ENCODE measurements around the gene OR8I2. TPM values are rescaled to one million over a fixed set of nuclear protein-coding genes. Genes with fewer than 3 reads are reported as not detected.

The OR8I2 gene
- polyA plus RNA-seq, 1 of the 3 experiments (the other 2 are of a cell fraction) = not detected

DNA sequence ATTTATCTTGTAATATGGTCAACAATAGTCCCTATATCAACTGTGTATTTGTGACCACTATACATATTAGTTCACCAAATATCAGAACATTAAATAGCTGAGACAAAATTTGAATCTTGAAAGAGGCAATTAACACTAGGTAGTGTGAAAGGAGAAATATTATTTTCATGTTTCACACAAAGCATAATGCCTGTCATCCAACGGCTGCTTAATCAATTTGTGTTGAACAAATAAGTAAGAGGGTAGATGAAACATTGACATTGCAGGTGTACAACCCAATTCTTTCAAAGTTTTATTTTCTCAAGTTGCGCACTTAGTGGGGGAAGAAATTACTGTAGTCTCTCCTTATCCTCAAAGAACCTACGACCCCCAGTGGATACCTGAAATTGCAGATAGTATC is 3.4 kb upstream of the OR8I2 start:
- Histone ChIP-seq H3K27me3 (ENCODE audit: insufficient read depth) (no peaks in the 10 kb centered on the region), H3K4me3 (ENCODE audit: low read depth in 2 of 2, low read length in 1 of 2) (no peak overlapping the region; a peak in 1 of 4 replicates), H3K9me3 (no peaks in the 10 kb centered on the region), H3K4me1 (ENCODE audit: control insufficient read depth in 1 of 2, insufficient read depth in 2 of 2, low read depth in 1 of 2, low read length in 1 of 2) (no peaks in the 10 kb centered on the region), H3K9me2 (no peaks in the 10 kb centered on the region), H3K9ac (no peak overlapping the region), H3F3A (replicated peaks; ENCODE audit: insufficient read depth) (no peaks in the 10 kb centered on the region), H4K20me1 (ENCODE audit: insufficient read depth) (no peaks in the 10 kb centered on the region), H3K27ac (ENCODE audit: low read depth in 2 of 2, low read length in 1 of 2) (no peak overlapping the region), H3K36me3 (replicated peaks in 1 of 2; ENCODE audit: control insufficient read depth in 1 of 2, insufficient read depth in 2 of 2, low read length in 1 of 2) (no peaks in the 10 kb centered on the region), H3K4me2 (no peak overlapping the region), H2AFZ (ENCODE audit: low read depth) (no peak overlapping the region), H3K79me2 (ENCODE audit: insufficient read depth) (no peaks in the 10 kb centered on the region)
- POLR2A ChIA-PET = no interaction called here
- no peak for DNase-seq
- CTCF ChIA-PET = no interaction called here
- 12% methylated on average over 3 of the region's 3 CpGs for WGBS (ENCODE audit: low lambda C conversion rate)
- TF ChIP-seq, protein P1, sequence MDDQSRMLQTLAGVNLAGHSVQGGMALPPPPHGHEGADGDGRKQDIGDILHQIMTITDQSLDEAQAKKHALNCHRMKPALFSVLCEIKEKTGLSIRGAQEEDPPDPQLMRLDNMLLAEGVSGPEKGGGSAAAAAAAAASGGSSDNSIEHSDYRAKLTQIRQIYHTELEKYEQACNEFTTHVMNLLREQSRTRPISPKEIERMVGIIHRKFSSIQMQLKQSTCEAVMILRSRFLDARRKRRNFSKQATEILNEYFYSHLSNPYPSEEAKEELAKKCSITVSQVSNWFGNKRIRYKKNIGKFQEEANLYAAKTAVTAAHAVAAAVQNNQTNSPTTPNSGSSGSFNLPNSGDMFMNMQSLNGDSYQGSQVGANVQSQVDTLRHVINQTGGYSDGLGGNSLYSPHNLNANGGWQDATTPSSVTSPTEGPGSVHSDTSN (IDR thresholded peaks at IDR 0.05) = no peak
- TF ChIP-seq SIN3A (IDR thresholded peaks at IDR 0.05; ENCODE audit: borderline replicate concordance, low read depth, low read length) = no peak

- CTCF ChIA-PET = no interaction called here
- no peaks in the 10 kb centered on the region for H3K27me3 ChIP-seq (ENCODE audit: insufficient read depth)
These were observed 10.2 kb downstream of the OR8I2 start, which contains the start of gene OR8H2 for GRCh38 chr11:56103210-56103737. TSS of gene OR8H2 (plus strand) at chr11:56103687. CDS start at chr11:56105043, 1,356 bp downstream.

More at GRCh38 chr11:56103210-56103737, 10.2 kb downstream of the OR8I2 start, which contains the start of gene OR8H2:
- DNase-seq = no peak
- no peak within 1 kb of the TSS for H3K27ac ChIP-seq (ENCODE audit: low read depth in 2 of 2, low read length in 1 of 2)
- POLR2A ChIA-PET = no interaction called here
- H3K4me1 ChIP-seq (ENCODE audit: control insufficient read depth in 1 of 2, insufficient read depth in 2 of 2, low read depth in 1 of 2, low read length in 1 of 2) = no peaks in the 10 kb centered on the region
- H3K36me3 ChIP-seq (replicated peaks in 1 of 2; ENCODE audit: control insufficient read depth in 1 of 2, insufficient read depth in 2 of 2, low read length in 1 of 2) = no peaks in the 10 kb centered on the region
- H3F3A ChIP-seq (replicated peaks; ENCODE audit: insufficient read depth) = no peaks in the 10 kb centered on the region
- H3K79me2 ChIP-seq (ENCODE audit: insufficient read depth) = no peaks in the 10 kb centered on the region
- H3K9me3 ChIP-seq = no peaks in the 10 kb centered on the region; the same call in 1 of the 2 replicates
- no peak within 1 kb of the TSS for H3K4me3 ChIP-seq (ENCODE audit: low read depth in 2 of 2, low read length in 1 of 2)
- H3K9me2 ChIP-seq = no peaks in the 10 kb centered on the region
- no peak within 1 kb of the TSS for H2AFZ ChIP-seq (ENCODE audit: low read depth)
- H3K4me2 ChIP-seq = no peak within 1 kb of the TSS
- H3K9ac ChIP-seq = no peak within 1 kb of the TSS
- TF ChIP-seq SMC3 (IDR thresholded peaks at IDR 0.05; ENCODE audit: low read depth, low read length) = no peak
- TF ChIP-seq EP300 (IDR thresholded peaks at IDR 0.05; ENCODE audit: borderline replicate concordance in 1 of 2, low read depth in 1 of 2, low read length in 1 of 2) = no peak
- no peak for TF ChIP-seq GATA2 (CRISPR knock-in tag; IDR thresholded peaks at IDR 0.05)
- no peak for TF ChIP-seq TAF1 (IDR thresholded peaks at IDR 0.05; ENCODE audit: borderline replicate concordance, low read depth, low read length)
- no peak for TF ChIP-seq NFIC (IDR thresholded peaks at IDR 0.05; ENCODE audit: borderline replicate concordance)
- no peak for TF ChIP-seq SIN3A (IDR thresholded peaks at IDR 0.05; ENCODE audit: borderline replicate concordance, low read depth, low read length)
- TF ChIP-seq, protein P2, sequence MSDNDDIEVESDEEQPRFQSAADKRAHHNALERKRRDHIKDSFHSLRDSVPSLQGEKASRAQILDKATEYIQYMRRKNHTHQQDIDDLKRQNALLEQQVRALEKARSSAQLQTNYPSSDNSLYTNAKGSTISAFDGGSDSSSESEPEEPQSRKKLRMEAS (IDR thresholded peaks at IDR 0.05; ENCODE audit: low read depth) = no peak
- TF ChIP-seq CHD2 (IDR thresholded peaks at IDR 0.05; ENCODE audit: low read length, partially characterized antibody) = no peak
- TF ChIP-seq FOXM1 (IDR thresholded peaks at IDR 0.05; ENCODE audit: low read depth) = no peak
- no peak for TF ChIP-seq MXI1 (IDR thresholded peaks at IDR 0.05; ENCODE audit: low read depth, low read length)
- no peak for TF ChIP-seq RFX5 (IDR thresholded peaks at IDR 0.05; ENCODE audit: low read length)
- TF ChIP-seq, protein P3, sequence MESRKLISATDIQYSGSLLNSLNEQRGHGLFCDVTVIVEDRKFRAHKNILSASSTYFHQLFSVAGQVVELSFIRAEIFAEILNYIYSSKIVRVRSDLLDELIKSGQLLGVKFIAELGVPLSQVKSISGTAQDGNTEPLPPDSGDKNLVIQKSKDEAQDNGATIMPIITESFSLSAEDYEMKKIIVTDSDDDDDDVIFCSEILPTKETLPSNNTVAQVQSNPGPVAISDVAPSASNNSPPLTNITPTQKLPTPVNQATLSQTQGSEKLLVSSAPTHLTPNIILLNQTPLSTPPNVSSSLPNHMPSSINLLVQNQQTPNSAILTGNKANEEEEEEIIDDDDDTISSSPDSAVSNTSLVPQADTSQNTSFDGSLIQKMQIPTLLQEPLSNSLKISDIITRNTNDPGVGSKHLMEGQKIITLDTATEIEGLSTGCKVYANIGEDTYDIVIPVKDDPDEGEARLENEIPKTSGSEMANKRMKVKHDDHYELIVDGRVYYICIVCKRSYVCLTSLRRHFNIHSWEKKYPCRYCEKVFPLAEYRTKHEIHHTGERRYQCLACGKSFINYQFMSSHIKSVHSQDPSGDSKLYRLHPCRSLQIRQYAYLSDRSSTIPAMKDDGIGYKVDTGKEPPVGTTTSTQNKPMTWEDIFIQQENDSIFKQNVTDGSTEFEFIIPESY (IDR thresholded peaks at IDR 0.05; ENCODE audit: borderline replicate concordance, low read depth) = no peak
- no peaks in the 10 kb centered on the region for H4K20me1 ChIP-seq (ENCODE audit: insufficient read depth)

All from SK-N-SH (cell line).